ENCODE measurements around the gene DNAJC5G. TPM values are rescaled to one million over a fixed set of nuclear protein-coding genes. Genes with fewer than 3 reads are reported as not detected.

Gene DNAJC5G
- total RNA-seq: not detected

- intact Hi-C loops (cut with DNase I; ENCODE audit: low total_unique reads): no loop called here
- no peak for TF ChIP-seq POLR2A (IDR thresholded peaks at IDR 0.05)
- no peak for TF ChIP-seq CTCF (IDR thresholded peaks at IDR 0.05)
- no peak within 1 kb of the TSS for H3K4me3 ChIP-seq (ENCODE audit: low read depth, poor library complexity, severe bottlenecking)
- no peak for DNase-seq (ENCODE audit: low spot score in 2 of 2)
- 80 to 84% methylated on average over 36 to 38 of the region's 39 CpGs for WGBS, 2 donors
These were observed at the start of gene DNAJC5G for GRCh38 chr2:27275211-27276150. TSS of gene DNAJC5G (plus strand) at chr2:27275433. CDS start at chr2:27276729, 1,296 bp downstream.

- TF ChIP-seq CTCF (IDR thresholded peaks at IDR 0.05) (no peak), POLR2A (IDR thresholded peaks at IDR 0.05) (no peak)
- 92 to 93% methylated on average over 9 of the region's 9 CpGs for WGBS, 2 donors
- H3K4me3 ChIP-seq (ENCODE audit: low read depth, poor library complexity, severe bottlenecking): no peak overlapping the region
- intact Hi-C loops (cut with DNase I; ENCODE audit: low total_unique reads): no loop called here
- no peak for DNase-seq (ENCODE audit: low spot score in 2 of 2)
These were observed 49.7 kb upstream of the DNAJC5G start for GRCh38 chr2:27225526-27225925.

- intact Hi-C loops (cut with DNase I; ENCODE audit: low total_unique reads): no loop called here
- TF ChIP-seq POLR2A (IDR thresholded peaks at IDR 0.05): no peak
- no peak for TF ChIP-seq CTCF (IDR thresholded peaks at IDR 0.05)
- 77% methylated on average over 2 of the region's 2 CpGs for WGBS, 2 donors
These were observed 47.7 kb upstream of the DNAJC5G start for GRCh38 chr2:27227501-27227900.

GRCh38 chr2:27231921-27232320 lies 43.3 kb upstream of the DNAJC5G start:
- intact Hi-C loops (cut with DNase I; ENCODE audit: low total_unique reads): no loop called here
- TF ChIP-seq POLR2A (IDR thresholded peaks at IDR 0.05) (no peak), CTCF (IDR thresholded peaks at IDR 0.05) (no peak)
- 96 to 97% methylated on average over 13 of the region's 13 CpGs for WGBS, 2 donors
- no peak for DNase-seq (ENCODE audit: low spot score in 2 of 2)
- H3K4me3 ChIP-seq (ENCODE audit: low read depth, poor library complexity, severe bottlenecking): no peak overlapping the region

More at GRCh38 chr2:27227501-27227900, 47.7 kb upstream of the DNAJC5G start:
- no peak overlapping the region for H3K4me3 ChIP-seq (ENCODE audit: low read depth, poor library complexity, severe bottlenecking)
- no peak for DNase-seq (ENCODE audit: low spot score in 2 of 2)

GRCh38 chr2:27233341-27233740 lies 41.9 kb upstream of the DNAJC5G start:
- no peak for DNase-seq (ENCODE audit: low spot score in 2 of 2)
- WGBS, 2 donors: 96% methylated on average over 13 to 14 of the region's 14 CpGs
- no peak overlapping the region for H3K4me3 ChIP-seq (ENCODE audit: low read depth, poor library complexity, severe bottlenecking)
- intact Hi-C loops (cut with DNase I; ENCODE audit: low total_unique reads): no loop called here
- TF ChIP-seq CTCF (IDR thresholded peaks at IDR 0.05) (no peak), POLR2A (IDR thresholded peaks at IDR 0.05) (no peak)
